ENCODE results near the gene DMD.

DNA sequence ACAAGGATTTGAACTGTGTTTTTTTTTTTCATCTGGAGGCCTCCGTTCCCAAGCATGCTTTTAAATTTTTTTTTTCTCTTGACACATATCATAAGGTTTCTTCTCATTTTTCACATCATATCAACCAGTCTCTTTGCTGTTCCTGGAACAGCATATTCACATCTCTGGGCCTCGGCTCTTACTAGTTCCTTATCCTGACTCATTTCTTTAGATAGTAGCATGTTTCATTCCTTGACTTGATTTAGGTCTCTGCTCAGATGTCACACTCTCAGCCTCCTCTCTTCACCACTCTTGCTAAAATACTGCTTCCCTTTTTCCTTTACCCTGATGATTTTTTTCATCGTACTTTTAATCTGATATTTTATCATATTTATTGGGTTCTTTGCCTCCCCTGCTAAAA is 1163.1 kb downstream of the DMD start:
- TF ChIP-seq CTCF (IDR thresholded peaks at IDR 0.05; ENCODE audit: low read depth, low read length) (no peak), EZH2phosphoT487 (IDR thresholded peaks at IDR 0.05; ENCODE audit: low read depth) (no peak)

Data from OCI-LY3 (cell line).